HG02623 (cell line): ENCODE data around the gene MTMR11.
"Not testable (repeated sequence)": the region's sequence is repeated elsewhere in the genome, so short reads cannot be mapped to it uniquely, and the experiment has no call there.

Experiments used
- ATAC-seq: cut with Tn5 transposase; IDR thresholded peaks from one replicate; pipeline ENCODE4 v1.9.1; 2021; ENCODE audit warnings: moderate library complexity; ENCODE audit not compliant: unreplicated experiment

Gene MTMR11, protein sequence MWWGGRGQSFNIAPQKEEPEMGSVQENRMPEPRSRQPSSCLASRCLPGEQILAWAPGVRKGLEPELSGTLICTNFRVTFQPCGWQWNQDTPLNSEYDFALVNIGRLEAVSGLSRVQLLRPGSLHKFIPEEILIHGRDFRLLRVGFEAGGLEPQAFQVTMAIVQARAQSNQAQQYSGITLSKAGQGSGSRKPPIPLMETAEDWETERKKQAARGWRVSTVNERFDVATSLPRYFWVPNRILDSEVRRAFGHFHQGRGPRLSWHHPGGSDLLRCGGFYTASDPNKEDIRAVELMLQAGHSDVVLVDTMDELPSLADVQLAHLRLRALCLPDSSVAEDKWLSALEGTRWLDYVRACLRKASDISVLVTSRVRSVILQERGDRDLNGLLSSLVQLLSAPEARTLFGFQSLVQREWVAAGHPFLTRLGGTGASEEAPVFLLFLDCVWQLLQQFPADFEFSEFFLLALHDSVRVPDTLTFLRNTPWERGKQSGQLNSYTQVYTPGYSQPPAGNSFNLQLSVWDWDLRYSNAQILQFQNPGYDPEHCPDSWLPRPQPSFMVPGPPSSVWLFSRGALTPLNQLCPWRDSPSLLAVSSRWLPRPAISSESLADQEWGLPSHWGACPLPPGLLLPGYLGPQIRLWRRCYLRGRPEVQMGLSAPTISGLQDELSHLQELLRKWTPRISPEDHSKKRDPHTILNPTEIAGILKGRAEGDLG

DNA sequence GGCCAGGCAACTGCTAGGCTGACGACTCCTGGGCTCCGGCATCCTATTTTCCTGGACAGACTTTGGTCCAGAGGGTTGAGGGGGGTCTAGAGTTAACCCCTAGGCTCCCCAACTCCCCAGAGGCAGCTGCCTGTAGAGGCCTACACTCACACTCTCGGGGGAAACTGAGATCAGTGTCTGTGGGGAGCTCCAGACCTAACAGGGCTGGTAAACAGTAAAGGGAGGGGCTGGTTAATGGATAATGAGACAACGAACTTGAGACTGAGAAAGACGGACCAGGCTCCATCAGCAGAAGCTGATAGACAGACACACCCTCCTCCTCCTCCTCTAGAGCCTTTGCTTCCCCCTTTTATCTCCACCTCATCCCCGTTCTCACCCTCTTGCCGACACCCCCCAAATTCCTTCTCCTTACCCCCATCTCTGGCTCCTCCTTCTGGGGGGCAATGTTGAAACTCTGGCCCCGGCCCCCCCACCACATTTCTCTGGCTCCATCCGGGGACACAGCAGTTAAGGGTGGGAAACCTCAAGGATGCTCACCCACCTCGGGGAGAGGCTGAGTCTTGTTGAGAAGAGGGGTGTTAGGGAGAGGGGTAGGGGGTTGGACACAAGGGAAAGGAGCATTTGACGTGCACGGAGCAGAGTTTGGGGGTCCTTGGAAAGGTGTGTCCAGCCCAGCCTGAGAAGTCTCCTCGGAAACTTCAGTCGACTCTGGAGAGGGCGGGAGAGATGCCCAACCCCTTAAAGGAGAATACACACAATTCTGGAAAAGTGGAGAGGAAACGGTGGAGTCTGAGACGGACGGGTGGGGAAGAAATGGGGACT, at the start of gene MTMR11:
Gene MTMR11 (minus strand): TSS at position 710 of the 822 bp plus-strand sequence. CDS start 232 bp downstream, at position 478.
- ATAC-seq, result no peak

DNA sequence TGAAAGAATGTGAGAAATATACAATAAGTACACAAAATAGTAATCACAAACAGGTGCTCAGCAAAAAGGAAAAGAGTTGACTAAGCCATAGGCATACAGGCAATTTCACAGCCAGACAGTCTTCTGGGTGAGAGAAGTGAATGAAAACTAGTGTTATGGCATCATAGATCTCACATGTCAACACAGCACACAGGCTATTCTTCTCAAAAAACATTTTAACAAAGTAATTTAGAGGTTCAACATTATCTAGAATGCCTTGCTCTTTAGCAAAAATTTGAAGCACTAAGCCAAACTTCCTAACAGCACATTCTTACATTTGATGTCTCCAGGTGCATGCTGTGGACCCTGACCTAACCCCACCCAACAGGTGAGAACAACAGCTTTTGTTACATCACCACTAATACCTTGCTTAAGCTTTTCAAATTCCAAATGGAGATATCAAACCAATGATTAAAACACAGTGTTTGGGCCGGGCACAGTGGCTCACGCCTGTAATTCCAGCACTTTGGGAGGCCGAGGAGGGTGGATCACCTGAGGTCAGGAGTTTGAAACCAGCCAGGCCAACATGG, 43.4 kb upstream of the MTMR11 start:
- ATAC-seq, result no peak

DNA sequence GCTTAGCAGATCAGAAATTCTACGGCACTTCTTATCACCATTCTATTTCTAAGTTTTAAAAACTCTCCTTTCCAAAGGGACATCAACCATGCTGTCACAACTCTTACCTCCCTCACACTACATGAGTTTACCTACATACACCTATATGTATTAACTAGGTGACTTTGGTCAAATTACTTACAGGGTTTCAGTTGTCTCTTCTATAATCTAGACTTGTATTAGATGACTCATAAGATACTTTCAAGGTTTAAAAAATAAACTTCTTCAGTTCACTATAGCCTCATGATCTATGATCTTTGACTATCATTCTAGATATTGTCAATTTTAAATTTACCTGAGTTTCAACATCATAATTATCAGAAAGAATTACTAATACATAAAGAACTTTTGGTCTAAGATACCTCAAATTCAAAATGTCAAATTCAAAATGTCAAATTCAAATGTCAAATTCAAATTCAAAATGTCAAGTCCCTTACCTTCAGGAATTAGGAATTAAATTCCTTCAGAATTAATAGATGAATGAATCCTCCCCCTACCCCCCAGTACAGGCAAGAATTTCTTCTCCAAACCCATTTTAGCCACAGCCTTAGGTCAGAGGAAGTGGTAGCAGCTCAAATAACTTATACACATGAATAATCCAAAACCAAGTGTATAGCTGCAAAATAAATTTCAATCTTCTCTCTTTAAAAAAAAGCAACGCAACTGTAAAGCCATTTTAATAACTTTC, 42.7 kb upstream of the MTMR11 start:
- no peak for ATAC-seq

DNA sequence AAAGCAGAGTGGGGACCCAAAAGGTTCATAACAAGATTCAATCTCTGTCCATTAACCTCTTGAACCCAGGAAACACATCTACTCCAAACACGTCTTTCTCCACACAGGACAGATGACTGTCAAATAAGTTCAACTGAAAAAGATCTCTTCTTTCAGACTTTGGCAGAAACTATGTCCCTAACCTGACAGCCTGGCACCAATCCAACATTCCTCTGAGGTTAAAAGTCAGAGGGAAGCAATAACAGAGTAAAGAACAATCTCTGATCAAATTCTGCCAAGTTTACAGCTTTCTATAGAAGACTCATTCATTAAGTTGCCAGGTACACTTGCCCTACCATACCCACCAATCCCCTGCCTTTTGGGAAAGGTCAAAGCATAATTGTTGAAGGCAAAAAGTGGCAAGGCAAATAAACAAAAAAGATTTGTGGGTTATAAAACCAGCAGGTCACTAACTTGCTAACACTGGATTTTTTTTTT, 41.9 kb upstream of the MTMR11 start:
- ATAC-seq, result no peak

DNA sequence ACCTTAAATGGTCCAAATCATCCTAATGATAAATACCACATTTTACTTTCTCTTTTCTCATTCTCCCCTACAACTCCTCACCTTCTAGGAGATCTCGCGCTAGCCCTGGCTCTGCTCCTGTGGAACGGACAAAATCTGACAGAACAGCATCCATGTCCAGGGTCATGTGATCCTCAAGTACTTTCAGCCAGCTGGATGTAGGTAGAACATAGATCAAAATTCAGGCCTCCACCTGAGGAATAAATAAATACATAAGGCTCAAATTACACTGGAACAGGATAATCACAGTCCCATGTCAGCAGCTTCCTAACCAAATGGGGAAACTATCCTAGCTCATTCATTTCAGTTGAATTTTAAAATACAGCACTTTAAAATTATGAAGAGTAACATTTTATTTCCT, 40.7 kb upstream of the MTMR11 start:
- no peak for ATAC-seq

DNA sequence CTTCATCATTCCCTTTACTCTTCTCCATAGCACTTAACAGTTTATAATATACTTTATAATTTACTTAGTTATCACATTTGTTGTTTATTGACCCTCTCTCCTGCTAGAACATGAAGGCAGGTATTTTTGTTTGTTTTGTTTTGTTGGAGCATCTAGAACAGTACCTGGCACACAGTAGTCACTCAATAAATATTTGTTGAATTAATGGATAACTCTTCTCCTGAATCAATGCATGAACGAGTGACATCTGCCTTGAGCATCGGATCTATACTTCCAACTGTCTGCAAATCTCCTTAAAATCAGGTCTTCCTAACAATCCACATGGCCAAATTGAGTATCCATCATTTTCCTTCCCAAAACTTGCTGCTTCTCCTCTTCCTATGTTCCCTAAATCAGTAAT, 35.9 kb upstream of the MTMR11 start:
- no peak for ATAC-seq

DNA sequence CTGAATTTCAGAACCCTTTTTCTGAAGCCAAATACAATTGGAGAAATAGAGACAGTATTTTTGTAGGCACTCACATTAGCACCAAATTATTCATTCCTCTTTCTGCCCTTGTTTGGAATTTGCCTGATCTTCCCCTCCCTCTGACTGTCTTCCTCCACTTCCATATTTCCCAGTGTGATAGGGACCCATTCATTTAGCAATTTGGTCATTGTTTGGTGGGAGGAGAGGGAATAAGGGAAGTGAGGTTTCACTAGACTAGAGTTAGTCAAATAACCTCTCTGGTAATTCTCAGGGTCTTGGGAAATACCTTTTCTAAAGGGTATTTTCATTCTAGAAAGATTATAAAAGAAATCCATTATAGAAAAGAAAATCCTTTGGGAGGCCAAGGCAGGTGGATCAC, 31.0 kb upstream of the MTMR11 start:
- ATAC-seq, result no peak

DNA sequence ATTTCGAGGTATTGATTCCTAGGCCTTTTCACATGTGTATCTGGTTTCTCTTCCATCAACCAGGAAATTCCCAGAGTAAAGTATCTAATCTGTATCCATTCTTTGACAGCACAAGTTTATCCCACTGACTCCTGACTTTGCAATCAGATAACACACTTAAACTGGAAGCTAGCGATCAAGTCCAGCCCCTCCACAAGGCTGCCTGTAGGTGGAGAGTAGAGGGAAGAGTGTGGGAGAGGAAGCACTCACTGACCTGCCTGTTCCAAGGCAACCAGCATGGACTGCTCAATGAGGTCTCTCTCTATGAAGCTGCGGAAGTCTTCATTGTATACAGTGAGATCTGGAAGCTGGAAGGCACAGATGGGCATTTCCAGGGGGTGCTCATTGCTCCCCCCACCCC, 30.4 kb upstream of the MTMR11 start:
- ATAC-seq, result no peak

DNA sequence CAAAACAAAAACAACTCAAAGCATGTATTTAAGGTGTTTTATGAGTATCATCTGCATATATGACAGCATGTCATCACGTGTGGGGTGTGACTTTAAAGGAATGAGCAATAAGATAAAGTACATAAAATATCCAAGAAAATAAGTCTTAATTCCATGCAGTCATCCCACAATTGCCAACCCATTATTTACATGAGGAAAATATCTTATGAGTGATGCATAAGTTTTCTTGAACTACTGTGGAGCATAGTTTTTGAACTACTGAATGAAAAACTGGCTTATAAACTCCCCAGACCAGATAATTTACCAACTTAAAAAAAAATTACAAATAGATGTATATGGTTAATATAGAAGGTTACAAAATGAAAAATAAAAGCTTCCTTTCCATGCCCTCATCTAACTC, 29.7 kb upstream of the MTMR11 start:
- no peak for ATAC-seq

DNA sequence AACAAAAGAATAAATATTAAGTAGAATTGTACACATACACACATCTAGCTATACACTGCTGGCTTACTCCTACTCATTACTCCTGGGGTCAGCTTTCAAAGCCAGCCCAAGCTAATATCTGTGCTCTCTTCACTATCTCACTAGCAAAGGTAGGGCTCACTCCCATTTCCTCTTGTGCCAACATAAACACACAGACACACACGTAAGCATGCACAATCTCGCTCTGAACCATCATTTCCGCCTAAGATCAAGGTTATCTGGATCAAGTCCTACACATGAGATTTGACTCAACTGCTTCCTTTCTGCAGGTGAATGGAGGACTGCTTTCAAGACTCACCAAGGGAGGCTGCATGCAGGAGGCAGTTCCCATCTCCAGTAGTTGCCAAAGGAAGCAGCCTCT, 28.8 kb upstream of the MTMR11 start:
- no peak for ATAC-seq

DNA sequence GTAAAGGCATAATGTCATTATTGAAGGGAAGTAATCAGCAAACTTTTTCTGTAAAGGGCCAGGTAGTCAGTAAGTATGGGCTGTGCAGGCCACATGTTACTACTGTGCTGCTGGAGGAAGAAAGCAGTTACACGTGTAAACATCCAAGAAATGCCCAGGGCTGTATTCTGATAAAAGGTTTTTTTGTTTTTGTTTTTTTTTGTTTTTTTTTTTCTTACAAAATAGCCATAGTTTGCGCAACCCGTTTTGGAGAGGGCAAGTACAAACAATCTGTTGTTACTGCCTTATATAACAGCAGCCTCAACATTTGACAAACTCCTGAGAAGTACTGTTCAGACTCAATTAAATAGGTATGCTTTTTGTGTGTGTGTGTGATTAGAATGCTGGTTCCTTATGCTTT, 26.7 kb upstream of the MTMR11 start:
- ATAC-seq, result no peak

DNA sequence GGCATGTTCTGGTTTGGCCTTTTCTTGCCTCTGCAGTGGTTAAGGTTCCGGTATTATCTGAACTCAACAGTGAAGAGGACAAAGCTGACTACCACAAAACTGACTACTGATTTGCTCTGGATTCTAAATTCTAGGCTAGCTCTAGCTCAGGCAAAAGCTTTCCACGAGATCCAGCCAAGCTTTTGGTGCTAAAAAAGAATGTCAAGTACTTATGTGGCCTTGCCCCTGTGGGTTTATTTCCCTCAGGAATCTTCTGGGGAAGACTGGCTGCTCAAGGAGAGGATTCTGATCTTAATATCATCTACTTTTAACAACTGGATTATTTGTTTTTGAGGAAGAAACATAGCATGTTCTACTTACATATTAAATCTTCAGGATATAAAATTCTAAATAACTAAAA, 26.1 kb upstream of the MTMR11 start:
- ATAC-seq, result no peak

DNA sequence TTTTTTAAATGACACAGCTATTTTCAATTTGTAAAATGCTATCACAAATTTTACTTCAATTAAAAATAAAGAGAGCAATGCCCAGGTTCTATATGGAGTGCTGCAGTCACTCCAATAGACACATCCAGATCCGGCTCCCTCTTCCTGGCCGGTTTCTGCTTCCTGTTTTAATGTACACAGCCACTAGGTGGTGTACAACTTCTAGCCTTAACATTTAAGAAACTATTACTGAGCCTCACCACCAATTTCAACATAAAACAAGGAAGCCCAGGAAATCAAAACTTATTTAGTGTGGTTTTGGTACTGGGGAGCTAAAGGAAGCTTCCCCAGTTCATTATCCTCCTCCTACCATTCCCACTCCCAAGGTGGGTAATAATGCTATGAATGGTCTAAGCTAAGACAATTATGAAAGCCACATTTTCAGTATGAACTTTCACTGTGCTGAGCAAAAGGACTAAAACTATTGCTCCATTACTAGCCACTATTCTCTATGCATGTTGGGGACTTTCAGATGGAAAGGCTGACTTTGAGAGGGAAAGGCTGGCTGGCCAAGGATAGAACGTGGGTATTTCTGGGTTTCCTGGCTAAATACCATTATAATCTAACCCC, 25.5 kb upstream of the MTMR11 start:
- no peak for ATAC-seq

DNA sequence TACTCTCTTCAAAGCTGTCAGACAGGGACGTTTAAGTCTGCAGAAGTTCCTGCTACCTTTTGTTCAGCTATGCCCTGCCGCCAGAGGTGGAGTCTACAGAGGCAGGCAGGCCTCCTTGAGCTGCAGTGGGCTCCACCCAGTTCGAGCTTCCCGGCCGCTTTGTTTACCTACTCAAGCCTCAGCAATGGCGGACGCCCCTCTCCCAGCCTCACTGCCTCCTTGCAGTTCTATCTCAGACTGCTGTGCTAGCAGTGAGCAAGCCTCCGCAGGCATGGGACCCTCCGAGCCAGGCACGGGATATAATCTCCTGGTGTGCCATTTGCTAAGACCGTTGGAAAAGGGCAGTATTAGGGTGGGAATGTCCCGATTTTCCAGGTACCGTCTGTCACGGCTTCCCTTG, 20.9 kb upstream of the MTMR11 start:
- ATAC-seq, result not testable (repeated sequence)

DNA sequence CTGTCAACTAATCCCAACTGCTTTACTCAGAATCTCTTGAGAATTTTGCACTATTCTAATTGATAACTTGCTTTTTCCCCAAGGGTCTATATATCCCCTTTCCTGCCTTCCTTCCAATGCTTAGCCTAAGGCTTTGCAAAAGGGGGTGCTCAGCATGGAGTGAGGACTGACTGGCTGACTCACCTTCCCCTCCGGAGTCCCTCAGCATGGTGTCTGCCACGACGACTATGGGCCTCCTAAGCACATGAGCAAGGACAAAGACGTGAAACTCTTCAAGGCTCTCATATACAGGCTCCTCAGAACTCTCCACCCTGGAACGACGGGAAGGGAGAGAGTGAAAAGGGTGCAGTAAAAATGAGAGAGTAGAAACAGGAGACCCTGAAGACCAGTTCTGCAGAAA, 13.2 kb upstream of the MTMR11 start:
- no peak for ATAC-seq

DNA sequence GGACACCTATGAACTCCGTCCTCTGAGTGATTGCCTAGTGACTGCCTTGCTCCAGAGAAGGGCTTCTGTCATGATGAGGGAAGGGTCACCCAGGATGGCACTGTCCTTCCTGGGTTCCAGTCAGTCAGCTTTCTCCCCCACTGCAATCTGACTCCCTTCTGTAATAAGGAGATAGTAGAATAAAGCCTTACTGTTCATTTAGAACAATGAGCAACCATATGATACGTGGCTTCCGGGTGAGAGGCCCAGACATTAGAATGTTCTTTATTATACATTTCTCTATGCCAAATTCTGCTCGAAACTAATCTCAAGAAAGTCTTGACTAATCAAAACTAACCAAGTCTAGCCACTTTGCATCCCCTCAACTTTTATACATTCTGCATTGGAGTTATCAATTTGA, 8.5 kb upstream of the MTMR11 start:
- no peak for ATAC-seq

DNA sequence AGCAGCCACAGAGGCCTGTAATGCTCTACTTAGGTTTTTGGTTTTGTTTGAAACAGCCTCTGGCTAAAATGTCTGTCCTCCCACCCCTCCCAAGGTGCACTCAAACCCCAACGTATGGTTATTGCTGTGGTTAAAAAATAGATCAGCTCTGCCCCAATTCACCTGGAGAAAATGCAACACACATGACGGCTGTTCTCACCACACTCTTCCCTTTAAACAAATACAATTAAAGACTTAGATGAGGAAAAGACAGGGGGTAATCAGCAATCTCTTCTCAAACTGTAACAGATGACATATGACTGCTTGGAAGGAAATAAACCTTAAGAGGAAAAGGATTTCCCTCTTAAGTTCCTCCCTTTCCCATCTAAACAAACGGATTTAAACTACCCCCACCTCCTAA, 6.2 kb upstream of the MTMR11 start:
- ATAC-seq, result no peak

DNA sequence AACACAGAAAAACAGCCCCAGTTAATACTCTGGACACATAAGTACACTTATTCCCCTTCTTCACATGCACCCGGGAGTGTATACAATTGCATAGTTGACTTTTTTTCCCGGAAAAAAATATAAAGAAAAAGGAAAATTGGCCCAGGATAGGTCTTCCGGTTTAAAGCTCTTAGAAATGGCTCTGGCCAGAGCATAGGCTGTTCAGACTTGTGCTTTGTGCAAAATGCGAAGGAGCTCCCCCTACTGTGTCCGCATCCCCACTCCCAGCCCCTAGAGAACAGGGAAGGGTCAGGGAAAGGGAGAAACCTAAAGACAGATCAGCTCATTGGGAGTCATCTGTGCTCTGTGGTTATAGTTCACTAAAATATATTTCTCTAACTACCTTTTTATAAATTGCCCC, 5.5 kb upstream of the MTMR11 start:
- ATAC-seq, result no peak

DNA sequence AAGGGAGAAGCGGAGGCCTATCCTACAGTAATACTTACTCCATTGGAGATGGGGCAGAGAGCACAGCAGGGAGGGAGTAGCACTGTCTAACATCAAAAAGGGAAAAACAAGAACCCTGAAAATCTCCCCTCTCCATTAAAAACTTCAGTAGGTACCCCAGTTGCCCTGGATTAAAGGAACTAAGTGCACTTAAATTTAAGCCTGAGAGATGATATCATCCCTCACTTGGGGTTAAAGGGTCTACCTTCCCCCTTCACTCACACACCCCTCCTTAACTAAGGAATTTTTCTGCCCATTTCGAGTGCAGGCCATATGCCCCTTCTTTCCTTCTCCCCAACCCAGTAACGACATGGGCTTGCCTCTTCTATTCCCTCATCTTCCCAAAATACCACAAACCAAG, 3.7 kb upstream of the MTMR11 start:
- ATAC-seq, result no peak

DNA sequence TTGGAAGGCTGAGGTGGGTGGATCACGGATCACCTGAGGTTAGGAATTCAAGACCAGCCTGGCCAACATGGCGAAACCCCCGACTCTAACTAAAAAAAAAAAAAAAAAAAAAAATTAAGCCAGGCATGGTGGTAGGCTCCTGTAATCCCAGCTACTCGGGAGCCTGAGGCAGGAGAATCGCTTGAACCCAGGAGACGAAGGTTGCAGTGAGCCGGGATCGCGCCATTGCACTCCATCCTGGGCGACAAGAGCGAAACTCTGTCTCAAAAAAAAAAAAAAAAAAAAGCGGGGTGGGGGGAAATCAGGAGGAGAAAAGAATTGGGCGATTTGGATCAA, 2.0 kb upstream of the MTMR11 start:
- not testable (repeated sequence) for ATAC-seq
